Activated CD4-positive, alpha-beta T cell treated with anti-CD3 and anti-CD28 coated beads, Interleukin-2, amount 10 ng/mL, durations not matched to agents 24 days and 14 days (primary cell): ENCODE measurements around the gene DLX2. TPM values are rescaled to one million over a fixed set of nuclear protein-coding genes. Genes with fewer than 3 reads are reported as not detected.

Source experiments
- DNase-seq: peaks from one replicate; pipeline ENCODE4 v3.0.0; 2022
- H3K27ac Mint-ChIP-seq: one replicate; pipeline ENCODE4 v1.8.0; 2022; ENCODE audit warnings: mild to moderate bottlenecking, mixed read lengths
- H3K27me3 Mint-ChIP-seq: one replicate; pipeline ENCODE4 v1.8.0; 2022; ENCODE audit warnings: mixed read lengths
- H3K36me3 Mint-ChIP-seq: one replicate; pipeline ENCODE4 v1.8.0; 2022; ENCODE audit warnings: low read depth, mild to moderate bottlenecking, mixed read lengths
- H3K4me1 Mint-ChIP-seq: one replicate; pipeline ENCODE4 v1.8.0; 2021; ENCODE audit warnings: mixed read lengths
- H3K4me3 Mint-ChIP-seq: one replicate; pipeline ENCODE4 v1.8.0; 2022; ENCODE audit warnings: mild to moderate bottlenecking, moderate library complexity, mixed read lengths
- H3K9me3 Mint-ChIP-seq: one replicate; pipeline ENCODE4 v1.8.0; 2021; ENCODE audit warnings: mixed read lengths
- intact Hi-C: fragments of 100-400 bp; cut with micrococcal nuclease; formaldehyde crosslinking; loops from one replicate; pipeline ENCODE4 v1.15.1; 2023
- total RNA-seq: library from RNA; stranded (reverse); gene quantifications from 2 replicates; pipeline ENCODE4 v1.2.3, GENCODE V29; 2022

DLX2 gene
- total RNA-seq, 1 donor from 2014 or later: 0.26 TPM

DNA sequence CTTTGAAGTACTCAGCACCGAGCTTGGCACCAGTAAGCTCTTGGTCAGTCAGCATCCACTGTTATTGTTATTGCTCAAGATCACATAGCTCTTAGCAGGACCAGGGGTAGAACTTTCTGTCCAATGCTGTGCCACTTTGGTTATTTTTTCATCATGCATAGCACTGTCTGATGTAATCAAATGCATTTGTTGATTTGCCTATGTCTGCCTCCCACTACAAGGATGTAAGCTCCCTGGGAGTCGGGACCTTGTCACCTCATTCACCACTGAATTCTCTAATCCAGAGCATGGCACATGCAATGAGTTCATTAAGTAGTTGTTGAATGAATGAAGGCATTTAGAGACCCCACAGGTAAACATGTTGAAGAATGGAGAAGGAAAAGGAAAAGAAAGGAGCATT lies 46.4 kb downstream of the DLX2 start:
- no peak overlapping the region for H3K27ac Mint-ChIP-seq
- H3K36me3 Mint-ChIP-seq: no peaks in the 10 kb centered on the region
- H3K9me3 Mint-ChIP-seq: no peaks in the 10 kb centered on the region
- peaks cover 1% of the 10 kb centered on the region for H3K27me3 Mint-ChIP-seq
- H3K4me3 Mint-ChIP-seq: no peak overlapping the region
- no peak for DNase-seq
- H3K4me1 Mint-ChIP-seq: peaks cover 1% of the 10 kb centered on the region
- intact Hi-C loops: no loop called here

DNA sequence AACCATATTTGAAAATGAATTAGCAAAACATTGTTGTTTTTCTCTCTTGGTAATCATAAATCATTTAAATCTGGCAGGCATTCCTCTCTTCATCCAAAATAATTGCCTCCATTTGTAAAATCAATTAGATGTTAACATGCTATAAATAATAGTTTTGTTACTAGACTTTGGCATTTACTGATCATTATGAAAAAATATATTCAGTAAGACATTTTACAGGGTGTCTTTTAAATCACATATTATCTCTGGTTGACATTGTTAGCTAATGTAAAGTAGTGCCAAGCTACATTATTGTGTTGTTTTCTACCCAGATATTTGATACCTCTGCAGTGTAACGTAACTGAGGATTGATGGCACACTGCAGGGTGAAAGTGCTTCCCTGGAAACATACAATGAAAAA lies 49.2 kb downstream of the DLX2 start:
- intact Hi-C loops: no loop called here
- DNase-seq: no peak
- Mint-ChIP-seq H3K27ac (no peak overlapping the region), H3K9me3 (no peaks in the 10 kb centered on the region), H3K36me3 (no peaks in the 10 kb centered on the region), H3K4me1 (peaks cover 1% of the 10 kb centered on the region), H3K27me3 (peaks cover 6% of the 10 kb centered on the region), H3K4me3 (no peak overlapping the region)

DNA sequence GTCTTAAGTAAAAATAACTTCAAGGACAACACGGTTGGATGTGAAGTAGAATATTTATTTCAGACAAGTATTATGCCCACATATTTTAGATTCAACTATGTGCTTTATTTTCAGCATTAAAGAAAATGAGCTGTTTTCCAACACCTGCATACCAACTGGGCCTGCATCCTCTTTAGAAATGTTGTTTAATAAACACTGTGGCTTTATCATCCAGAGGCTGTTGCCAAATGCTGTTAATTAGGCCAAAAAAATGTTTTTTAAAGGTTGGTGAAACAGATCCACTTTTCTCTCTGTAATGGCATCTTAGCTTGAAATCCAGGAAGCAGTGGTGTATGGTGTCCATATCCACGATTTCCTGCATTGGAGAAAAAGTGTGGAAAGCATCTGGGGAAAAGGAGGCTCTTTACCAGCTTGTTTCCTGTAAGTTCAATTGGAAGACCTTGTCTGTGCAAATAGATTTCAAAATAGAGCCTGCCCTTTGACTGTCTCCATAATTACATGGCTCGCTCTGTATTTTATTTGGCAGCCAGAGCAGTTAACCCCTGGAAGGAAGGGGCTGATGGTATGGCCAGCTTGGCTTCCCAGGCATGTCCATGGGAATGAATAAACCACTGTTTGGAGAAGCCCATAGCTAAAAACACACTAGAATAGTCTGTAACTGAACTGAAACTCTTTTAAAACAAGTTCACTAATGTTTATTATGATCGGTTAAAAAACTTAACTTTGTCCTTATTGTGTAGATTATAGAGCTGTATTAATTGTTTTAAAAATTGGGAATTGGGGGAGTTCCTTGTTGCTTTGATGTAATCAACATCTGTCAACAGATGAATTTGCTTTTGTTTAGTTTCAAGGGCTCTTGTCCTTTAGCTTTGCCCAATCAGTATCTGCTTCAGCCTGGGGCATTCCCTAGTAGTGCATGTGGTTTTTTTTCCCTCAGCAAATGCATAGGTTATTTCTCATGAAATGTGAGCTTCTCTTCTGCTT lies 50.4 kb downstream of the DLX2 start:
- no peaks in the 10 kb centered on the region for H3K9me3 Mint-ChIP-seq
- no peak for DNase-seq
- H3K27me3 Mint-ChIP-seq: peaks cover 6% of the 10 kb centered on the region
- H3K27ac Mint-ChIP-seq: no peak overlapping the region
- H3K4me3 Mint-ChIP-seq: no peak overlapping the region
- H3K4me1 Mint-ChIP-seq: peaks cover 1% of the 10 kb centered on the region
- H3K36me3 Mint-ChIP-seq: no peaks in the 10 kb centered on the region
- intact Hi-C loops: no loop called here

DNA sequence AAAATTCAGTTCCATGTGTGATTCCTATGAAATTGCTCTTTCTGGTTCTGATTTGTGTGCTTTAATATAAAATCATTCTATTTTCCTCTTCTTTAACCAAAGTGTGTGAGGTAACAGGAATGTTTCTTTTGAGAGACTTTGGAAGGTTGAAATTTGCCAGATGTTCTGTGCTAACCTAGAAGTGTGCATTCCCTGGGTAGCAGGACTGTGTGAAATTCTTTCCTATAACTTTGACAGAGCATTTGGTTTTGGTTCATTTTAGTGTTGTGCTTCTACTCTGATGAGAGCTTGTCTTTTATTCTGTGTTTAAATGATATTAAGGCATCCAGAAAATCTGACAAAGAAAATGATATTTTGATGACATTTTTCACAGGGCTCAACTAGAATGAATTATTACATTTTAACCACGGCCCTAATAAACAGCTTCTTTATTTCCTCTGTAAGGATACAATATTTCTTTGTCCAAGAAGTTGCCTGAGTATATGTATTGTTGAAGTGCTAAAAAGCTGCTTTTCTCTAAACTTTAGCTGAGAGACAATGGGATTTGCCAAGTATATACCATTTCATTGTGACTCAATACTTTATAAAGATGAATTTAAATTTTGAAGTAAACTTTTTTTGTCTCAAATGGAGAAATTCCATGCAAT lies 52.1 kb downstream of the DLX2 start:
- intact Hi-C loops: no loop called here
- H3K4me1 Mint-ChIP-seq: peaks cover 3% of the 10 kb centered on the region
- DNase-seq: no peak
- no peak overlapping the region for H3K4me3 Mint-ChIP-seq
- H3K36me3 Mint-ChIP-seq: no peaks in the 10 kb centered on the region
- H3K27me3 Mint-ChIP-seq: peaks cover 5% of the 10 kb centered on the region
- no peaks in the 10 kb centered on the region for H3K9me3 Mint-ChIP-seq
- H3K27ac Mint-ChIP-seq: no peak overlapping the region

DNA sequence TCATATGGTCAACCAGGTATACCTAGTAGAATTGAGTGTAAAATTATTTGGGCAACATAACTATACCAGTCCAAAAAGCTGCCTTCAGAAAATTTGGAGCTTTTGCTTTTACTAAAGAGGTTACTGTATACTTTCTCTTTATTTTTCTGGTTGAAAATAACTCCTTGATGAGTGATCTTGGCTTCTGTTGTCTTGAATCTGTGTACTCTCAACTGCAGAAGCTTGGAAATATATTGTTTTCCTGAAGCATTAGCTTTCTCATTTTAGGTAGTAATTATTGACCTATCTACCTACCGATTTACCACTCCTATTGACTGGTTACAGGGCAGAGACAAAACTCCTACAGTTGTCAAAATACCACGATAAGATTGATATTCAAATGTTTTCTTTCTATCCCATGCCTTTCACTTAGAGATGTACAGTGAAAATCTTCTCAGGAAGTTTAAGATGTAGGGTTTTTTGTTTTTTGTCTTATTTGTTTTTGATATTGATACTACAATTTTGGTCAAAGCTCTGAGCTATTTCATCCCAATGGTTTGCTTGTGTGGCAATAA lies 53.1 kb downstream of the DLX2 start:
- Mint-ChIP-seq H3K4me3 (no peak overlapping the region), H3K27ac (no peak overlapping the region), H3K9me3 (no peaks in the 10 kb centered on the region), H3K4me1 (peaks cover 3% of the 10 kb centered on the region), H3K36me3 (no peaks in the 10 kb centered on the region), H3K27me3 (peaks cover 5% of the 10 kb centered on the region)
- no peak for DNase-seq
- intact Hi-C loops: no loop called here

Other genes with a start within 250 kb of the DLX2 start
- 30.9 and 34.3 TPM in 2 replicates for gene SLC25A12, start 208.7 kb downstream of the DLX2 start, total RNA-seq
- 74.6 and 77.1 TPM in 2 replicates for gene HAT1, start 180.4 kb downstream of the DLX2 start, total RNA-seq
- 5.0 and 8.1 TPM in 2 replicates for gene METAP1D, start 102.9 kb downstream of the DLX2 start, total RNA-seq
- gene DLX1, start 17.4 kb downstream of the DLX2 start, total RNA-seq: not detected in 2 replicates